ENCODE results near the gene RHBDD3. TPM values are rescaled to one million over a fixed set of nuclear protein-coding genes. Genes with fewer than 3 reads are reported as not detected.

Gene RHBDD3
- polyA plus RNA-seq, 3 donors = 4.0 to 11.1 (median 4.8) TPM

DNA sequence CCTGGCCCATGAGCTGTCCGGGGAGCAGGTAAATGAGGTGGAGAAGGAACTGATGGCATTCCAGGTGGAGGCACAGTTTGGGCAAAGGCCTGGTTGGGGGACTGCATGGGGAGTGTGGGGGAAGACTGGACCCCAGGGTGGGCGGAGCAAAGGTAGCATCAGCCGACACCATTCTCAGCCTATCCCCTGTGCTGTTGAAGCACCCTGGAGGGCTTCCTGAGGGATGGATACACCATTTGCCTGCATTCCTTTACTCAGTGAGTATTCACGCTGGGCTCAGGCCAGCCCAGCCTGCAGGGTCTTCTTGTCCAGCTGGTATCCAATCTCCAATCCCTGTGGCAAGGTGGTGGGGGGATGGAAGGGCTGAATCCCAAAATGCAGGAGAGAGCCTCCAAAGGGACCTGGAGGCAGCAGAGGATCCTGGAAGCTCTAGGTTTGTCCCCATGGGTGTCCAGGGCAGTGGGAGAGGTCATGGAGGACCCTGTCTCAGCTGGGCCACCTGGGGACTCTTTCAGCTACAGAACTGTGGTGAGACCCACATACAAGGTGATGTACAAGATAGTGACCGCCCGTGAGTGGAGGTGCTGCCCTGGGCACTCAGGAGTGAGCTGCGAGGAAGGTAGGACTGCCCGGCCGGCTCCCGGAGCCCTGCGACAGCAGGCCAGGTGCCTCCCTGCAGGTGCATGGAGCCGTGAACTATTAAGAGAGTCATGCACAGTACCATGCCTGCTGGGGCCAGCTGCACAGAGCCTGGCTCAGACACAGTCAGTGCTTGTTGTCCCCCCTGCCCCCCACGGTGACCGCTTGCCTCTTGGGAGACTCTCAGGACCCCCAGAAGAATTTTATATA is 52.5 kb downstream of the RHBDD3 start:
- intact Hi-C loops (cut with micrococcal nuclease) = no loop called here
- Mint-ChIP-seq H3K4me3 (no peak overlapping the region), H3K36me3 (no peaks in the 10 kb centered on the region), H3K4me1 (peaks cover 8% of the 10 kb centered on the region), H3K9me3 (no peaks in the 10 kb centered on the region), H3K27ac (peak overlapping the region in 1 of 7 donors; percentile 66), H3K27me3 (ENCODE audit: low read depth in 3 of 3) (peaks cover 0 to 5% (median 4%) of the 10 kb centered on the region in 3 donors)
- H3K4me1 ChIP-seq (ENCODE audit: control insufficient read depth in 1 of 2, insufficient read depth in 2 of 2, low read length in 2 of 2) = peaks cover 8% of the 10 kb centered on the region in 2 donors
- no peak overlapping the region for H3K4me3 ChIP-seq (replicated peaks in 1 of 3; ENCODE audit: low read depth in 2 of 3, low read length in 3 of 3)
- H3K79me2 ChIP-seq (ENCODE audit: insufficient read depth, low read length) = no peaks in the 10 kb centered on the region
- no peak for TF ChIP-seq CTCF (IDR thresholded peaks at IDR 0.05)
- no peak overlapping the region for H3K4me2 ChIP-seq (replicated peaks; ENCODE audit: extremely low read depth, low read length, poor library complexity, severe bottlenecking)
- no peak overlapping the region for H3K9ac ChIP-seq (ENCODE audit: insufficient read depth, low read length, poor library complexity, severe bottlenecking)
- DNase-seq = no peak
- H3K36me3 ChIP-seq (replicated peaks in 1 of 2; ENCODE audit: control insufficient read depth in 1 of 2, insufficient read depth in 2 of 2, low read length in 2 of 2) = no peaks in the 10 kb centered on the region
- no peaks in the 10 kb centered on the region for H3K27me3 ChIP-seq (ENCODE audit: control insufficient read depth in 2 of 2, insufficient read depth in 2 of 2, low read length in 2 of 2)
- H2AFZ ChIP-seq (ENCODE audit: insufficient read depth, low read depth, low read length, poor library complexity, severe bottlenecking) = no peak overlapping the region
- H4K20me1 ChIP-seq (ENCODE audit: insufficient read depth, low read length) = no peaks in the 10 kb centered on the region
- H3K9me3 ChIP-seq (replicated peaks in 1 of 2; ENCODE audit: control insufficient read depth in 1 of 2, insufficient read depth in 1 of 2, low read length in 2 of 2) = no peaks in the 10 kb centered on the region
- no peak overlapping the region for H3K27ac ChIP-seq (ENCODE audit: low read depth in 1 of 2, low read length in 2 of 2)
- whole genome bisulfite sequencing (ENCODE audit: insufficient coverage) = 95% methylated on average over 14 of the region's 14 CpGs

- DNase-seq = no peak
- no peaks in the 10 kb centered on the region for H3K79me2 ChIP-seq (ENCODE audit: insufficient read depth, low read length)
- no peaks in the 10 kb centered on the region for H4K20me1 ChIP-seq (ENCODE audit: insufficient read depth, low read length)
- H3K4me2 ChIP-seq (replicated peaks; ENCODE audit: extremely low read depth, low read length, poor library complexity, severe bottlenecking) = no peak overlapping the region
- peaks cover 8% of the 10 kb centered on the region in 2 donors for H3K4me1 ChIP-seq (ENCODE audit: control insufficient read depth in 1 of 2, insufficient read depth in 2 of 2, low read length in 2 of 2)
- Mint-ChIP-seq H3K27ac (no peak overlapping the region), H3K36me3 (no peaks in the 10 kb centered on the region), H3K4me1 (peaks cover 8% of the 10 kb centered on the region), H3K27me3 (ENCODE audit: low read depth in 3 of 3) (peaks cover under 1 to 5% (median 5%) of the 10 kb centered on the region in 3 donors), H3K9me3 (no peaks in the 10 kb centered on the region), H3K4me3 (no peak overlapping the region)
- no peaks in the 10 kb centered on the region for H3K36me3 ChIP-seq (replicated peaks in 1 of 2; ENCODE audit: control insufficient read depth in 1 of 2, insufficient read depth in 2 of 2, low read length in 2 of 2)
- H3K9ac ChIP-seq (ENCODE audit: insufficient read depth, low read length, poor library complexity, severe bottlenecking) = no peak overlapping the region
- H3K27me3 ChIP-seq (ENCODE audit: control insufficient read depth in 2 of 2, insufficient read depth in 2 of 2, low read length in 2 of 2) = no peaks in the 10 kb centered on the region
- intact Hi-C loops (cut with micrococcal nuclease) = no loop called here
- no peak for TF ChIP-seq CTCF (IDR thresholded peaks at IDR 0.05)
- H3K4me3 ChIP-seq (replicated peaks in 1 of 3; ENCODE audit: low read depth in 2 of 3, low read length in 3 of 3) = no peak overlapping the region
- H3K27ac ChIP-seq (ENCODE audit: low read depth in 1 of 2, low read length in 2 of 2) = no peak overlapping the region
- H2AFZ ChIP-seq (ENCODE audit: insufficient read depth, low read depth, low read length, poor library complexity, severe bottlenecking) = no peak overlapping the region
- no peaks in the 10 kb centered on the region for H3K9me3 ChIP-seq (replicated peaks in 1 of 2; ENCODE audit: control insufficient read depth in 1 of 2, insufficient read depth in 1 of 2, low read length in 2 of 2)
- WGBS (ENCODE audit: insufficient coverage) = 97% methylated on average over 6 of the region's 6 CpGs
Measured at GRCh38 chr22:29214232-29214631, 53.5 kb downstream of the RHBDD3 start.

Data from CD14-positive monocyte (primary cell).